ENCODE measurements around the gene SLC26A2. TPM values are rescaled to one million over a fixed set of nuclear protein-coding genes. Genes with fewer than 3 reads are reported as not detected.

SLC26A2 gene
- polyA plus RNA-seq, 1 donor from 2014 or later = 2.3 TPM

GRCh38 chr5:149930749-149931574 is 29.6 kb upstream of the SLC26A2 start:
- H3K36me3 Mint-ChIP-seq = peaks cover 6% of the 10 kb centered on the region
- H3K27ac Mint-ChIP-seq = no peak overlapping the region
- H3K4me1 Mint-ChIP-seq = peaks cover 0 to 2% (median 0%) of the 10 kb centered on the region in 3 donors
- no peak overlapping the region for H3K4me3 Mint-ChIP-seq
- H3K27me3 Mint-ChIP-seq = peaks cover 6% of the 10 kb centered on the region
- no peaks in the 10 kb centered on the region for H3K9me3 Mint-ChIP-seq

GRCh38 chr5:149931992-149932436 is 28.5 kb upstream of the SLC26A2 start:
- Mint-ChIP-seq H3K4me1 (peaks cover 0 to 2% (median 0%) of the 10 kb centered on the region in 3 donors), H3K27ac (no peak overlapping the region), H3K27me3 (peaks cover 6% of the 10 kb centered on the region)

GRCh38 chr5:149932445-149933350 is 27.9 kb upstream of the SLC26A2 start:
- Mint-ChIP-seq H3K9me3 (no peaks in the 10 kb centered on the region), H3K4me3 (no peak overlapping the region), H3K27me3 (peaks cover 6% of the 10 kb centered on the region), H3K4me1 (peaks cover 0 to 2% (median 0%) of the 10 kb centered on the region in 3 donors), H3K36me3 (peaks cover 6% of the 10 kb centered on the region), H3K27ac (no peak overlapping the region)

More at GRCh38 chr5:149931992-149932436, 28.5 kb upstream of the SLC26A2 start:
- peaks cover 6% of the 10 kb centered on the region for H3K36me3 Mint-ChIP-seq
- H3K9me3 Mint-ChIP-seq = no peaks in the 10 kb centered on the region
- H3K4me3 Mint-ChIP-seq = no peak overlapping the region

DNA sequence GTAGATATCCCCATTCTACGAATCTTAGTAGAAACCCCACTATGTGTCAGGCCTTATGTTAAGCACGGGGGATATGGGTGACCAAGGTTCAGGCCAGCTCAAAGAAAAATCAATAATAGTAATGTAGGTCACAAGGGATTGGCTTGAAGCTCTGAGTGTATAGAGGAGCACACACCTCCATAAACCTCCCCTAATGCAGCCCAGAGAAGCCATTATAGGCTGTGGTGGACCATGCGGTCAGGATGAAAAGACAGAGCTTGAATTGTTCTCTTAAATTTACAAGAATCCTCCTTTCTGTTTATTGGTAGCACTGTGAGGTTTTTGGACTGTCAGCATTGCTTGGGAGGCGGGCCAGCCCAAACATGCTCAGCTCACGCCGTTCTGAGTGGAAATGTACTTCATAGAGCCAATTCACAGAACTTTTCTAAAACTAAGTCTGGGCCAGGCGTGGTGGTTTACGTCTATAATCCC is 25.1 kb upstream of the SLC26A2 start:
- Mint-ChIP-seq H3K9me3 (no peaks in the 10 kb centered on the region), H3K4me3 (no peak overlapping the region), H3K27ac (no peak overlapping the region), H3K4me1 (peaks cover 0 to 2% (median 2%) of the 10 kb centered on the region in 3 donors), H3K27me3 (peaks cover 4% of the 10 kb centered on the region), H3K36me3 (peaks cover 6% of the 10 kb centered on the region)

- Mint-ChIP-seq H3K4me1 (peaks cover 0 to 2% (median 0%) of the 10 kb centered on the region in 3 donors), H3K9me3 (no peaks in the 10 kb centered on the region), H3K4me3 (no peak overlapping the region), H3K27me3 (peaks cover 4% of the 10 kb centered on the region), H3K27ac (no peak overlapping the region), H3K36me3 (peaks cover 6% of the 10 kb centered on the region)
These were observed 24.4 kb upstream of the SLC26A2 start for GRCh38 chr5:149936044-149936699.

DNA sequence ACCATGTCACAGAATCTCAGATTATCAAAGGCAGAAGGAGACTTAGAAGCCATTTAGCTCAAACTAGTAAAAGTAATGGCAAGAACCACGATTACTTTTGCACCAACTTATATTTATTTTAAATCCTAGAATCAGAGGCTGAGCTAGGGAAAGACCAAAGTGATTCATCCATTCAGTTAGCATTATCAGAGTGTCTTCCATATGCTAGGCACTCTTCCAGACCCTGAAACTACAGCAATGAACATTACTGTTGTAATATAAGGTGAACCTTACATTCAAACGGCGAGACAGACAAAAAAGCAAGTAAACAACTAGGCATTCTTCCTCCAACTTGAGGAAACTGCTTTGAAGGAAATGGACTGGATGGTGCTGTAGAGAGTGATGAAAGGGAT is 23.9 kb upstream of the SLC26A2 start:
- Mint-ChIP-seq H3K36me3 (peaks cover 4% of the 10 kb centered on the region), H3K4me3 (no peak overlapping the region), H3K4me1 (peaks cover 0 to 2% (median 0%) of the 10 kb centered on the region in 3 donors), H3K27me3 (peaks cover 4% of the 10 kb centered on the region), H3K9me3 (no peaks in the 10 kb centered on the region), H3K27ac (no peak overlapping the region)

DNA sequence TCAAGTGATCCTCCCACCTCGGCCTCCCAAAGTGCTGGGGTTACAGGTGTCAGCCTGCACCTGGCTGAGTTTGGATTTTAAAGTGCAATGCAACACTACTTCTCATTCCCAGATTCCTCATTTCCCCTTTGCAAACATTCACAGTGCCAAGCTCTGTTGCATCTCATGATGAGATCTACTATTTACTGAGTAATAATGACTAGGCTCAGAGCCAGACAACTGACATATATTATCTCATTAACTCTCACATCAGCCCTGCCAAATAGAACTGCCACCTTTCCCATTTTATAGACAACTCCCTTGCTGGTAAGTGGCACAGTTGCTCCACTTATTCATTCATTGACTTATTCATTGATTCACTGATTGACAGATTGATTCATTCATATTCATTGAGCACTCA is 22.9 kb upstream of the SLC26A2 start:
- Mint-ChIP-seq H3K4me3 (no peak overlapping the region), H3K36me3 (peaks cover 4% of the 10 kb centered on the region), H3K27ac (no peak overlapping the region), H3K27me3 (peaks cover 4% of the 10 kb centered on the region), H3K4me1 (peaks cover 0 to 2% (median 0%) of the 10 kb centered on the region in 3 donors), H3K9me3 (no peaks in the 10 kb centered on the region)

DNA sequence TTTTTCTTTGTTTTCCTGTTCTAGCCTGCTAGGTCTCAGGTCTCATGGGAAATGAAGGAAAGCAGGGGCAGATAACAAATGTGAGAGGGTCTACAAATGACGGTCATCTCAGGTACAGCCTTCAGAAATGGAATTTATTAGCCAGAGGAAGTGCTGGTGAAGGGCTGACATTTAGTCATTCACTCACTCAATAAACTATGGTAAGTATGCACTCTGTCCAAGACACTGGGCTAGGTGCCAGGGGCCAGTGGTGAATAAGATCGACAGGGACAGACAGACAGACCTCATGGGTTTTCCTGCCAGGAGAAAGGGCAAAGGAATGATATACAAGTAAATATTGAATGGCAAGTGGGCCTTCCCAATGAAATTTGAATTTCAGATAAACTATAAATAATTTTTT is 22.3 kb upstream of the SLC26A2 start:
- Mint-ChIP-seq H3K36me3 (peaks cover 4% of the 10 kb centered on the region), H3K4me3 (no peak overlapping the region), H3K9me3 (no peaks in the 10 kb centered on the region), H3K27me3 (peaks cover 3% of the 10 kb centered on the region), H3K27ac (no peak overlapping the region), H3K4me1 (peaks cover 0 to 2% (median 0%) of the 10 kb centered on the region in 3 donors)

DNA sequence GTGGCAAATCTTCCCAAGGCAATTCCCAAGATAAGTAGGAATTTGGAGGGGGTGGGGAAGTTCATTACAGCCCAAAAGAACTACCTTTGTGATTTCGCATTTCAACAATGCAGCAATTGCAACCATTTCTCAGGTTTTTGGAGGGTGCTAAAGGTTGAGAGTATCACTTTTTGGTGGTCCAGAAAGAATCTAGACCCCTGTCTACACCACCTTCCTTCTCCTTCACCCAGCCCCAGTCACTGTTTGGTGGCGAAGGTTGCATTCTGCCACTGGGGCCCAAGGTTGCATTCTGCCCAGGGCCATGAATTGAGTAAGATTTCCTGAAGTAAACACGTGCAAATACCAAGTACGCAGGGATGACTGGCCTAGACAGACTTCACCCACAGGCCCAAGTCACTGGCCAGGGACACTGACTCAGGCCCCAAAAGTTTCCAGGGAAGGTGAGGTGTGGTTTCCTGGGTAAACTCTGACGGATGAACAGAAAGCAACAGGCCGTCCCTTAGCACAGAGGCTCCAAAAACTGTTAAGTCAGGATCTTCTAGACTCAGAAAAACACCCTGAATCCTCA is 21.7 kb upstream of the SLC26A2 start:
- Mint-ChIP-seq H3K36me3 (peaks cover 4% of the 10 kb centered on the region), H3K4me3 (no peak overlapping the region), H3K27me3 (peaks cover 3% of the 10 kb centered on the region), H3K27ac (no peak overlapping the region), H3K9me3 (no peaks in the 10 kb centered on the region), H3K4me1 (peaks cover 0 to 2% (median 0%) of the 10 kb centered on the region in 3 donors)

DNA sequence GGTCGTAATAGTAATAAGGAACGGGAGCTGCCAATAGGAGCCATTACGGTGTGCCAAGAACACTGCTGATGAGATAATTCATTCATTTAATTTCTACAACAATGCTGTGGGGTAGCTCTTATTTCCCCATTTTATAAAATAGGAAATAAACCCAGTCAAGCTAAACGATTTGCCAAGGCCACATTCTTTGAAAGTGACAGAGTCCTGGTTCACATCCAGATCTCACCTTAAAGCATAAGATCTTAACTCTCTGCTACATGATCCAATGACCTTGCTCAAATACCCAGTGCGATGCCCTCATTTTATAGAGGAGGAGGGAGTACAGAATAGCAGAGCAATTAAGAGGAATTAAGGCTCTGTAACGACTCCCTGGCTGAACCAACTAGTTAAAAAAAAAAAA is 21.0 kb upstream of the SLC26A2 start:
- Mint-ChIP-seq H3K4me3 (no peak overlapping the region), H3K27me3 (no peaks in the 10 kb centered on the region), H3K27ac (no peak overlapping the region), H3K36me3 (peaks cover 3% of the 10 kb centered on the region), H3K9me3 (no peaks in the 10 kb centered on the region), H3K4me1 (peaks cover 0 to 2% (median 0%) of the 10 kb centered on the region in 3 donors)

DNA sequence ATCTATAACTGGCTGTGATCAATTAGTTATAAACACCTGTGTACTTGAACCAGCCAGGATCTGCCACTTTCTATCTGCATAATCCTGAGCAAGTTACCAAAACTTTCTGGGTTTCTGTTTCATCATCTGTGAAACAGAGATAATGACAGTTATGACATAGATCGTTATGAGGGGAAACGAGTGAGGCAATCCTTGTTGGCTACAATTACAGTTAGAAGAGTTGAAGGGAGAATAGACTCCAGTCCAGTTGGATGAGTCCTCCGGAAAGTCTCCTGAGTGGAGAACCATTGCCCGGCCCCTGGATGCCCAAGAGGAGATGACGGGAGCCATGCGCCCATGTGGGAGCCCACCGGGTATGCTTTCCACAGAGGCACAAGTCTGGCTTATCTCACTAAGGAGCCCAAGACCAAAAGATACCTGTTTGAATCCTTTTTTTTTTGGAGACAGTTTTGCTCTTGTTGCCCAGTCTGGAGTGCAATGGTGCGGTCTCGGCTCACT is 20.4 kb upstream of the SLC26A2 start:
- Mint-ChIP-seq H3K27ac (no peak overlapping the region), H3K9me3 (no peaks in the 10 kb centered on the region), H3K36me3 (peaks cover 2% of the 10 kb centered on the region), H3K4me1 (peaks cover 0 to 2% (median 0%) of the 10 kb centered on the region in 3 donors), H3K27me3 (no peaks in the 10 kb centered on the region), H3K4me3 (no peak overlapping the region)

- no peak overlapping the region for H3K27ac Mint-ChIP-seq
These were observed 19.5 kb upstream of the SLC26A2 start for GRCh38 chr5:149940941-149941644.

GRCh38 chr5:149941795-149942194 is 18.8 kb upstream of the SLC26A2 start:
- Mint-ChIP-seq H3K27ac (no peak overlapping the region), H3K4me3 (no peak overlapping the region), H3K36me3 (peaks cover 2% of the 10 kb centered on the region), H3K4me1 (peaks cover 0 to 2% (median 0%) of the 10 kb centered on the region in 3 donors), H3K9me3 (no peaks in the 10 kb centered on the region), H3K27me3 (no peaks in the 10 kb centered on the region)

More at GRCh38 chr5:149940941-149941644, 19.5 kb upstream of the SLC26A2 start:
- Mint-ChIP-seq H3K4me1 (peaks cover 0 to 2% (median 0%) of the 10 kb centered on the region in 3 donors), H3K4me3 (no peak overlapping the region), H3K36me3 (peaks cover 2% of the 10 kb centered on the region), H3K27me3 (no peaks in the 10 kb centered on the region), H3K9me3 (no peaks in the 10 kb centered on the region)

- peaks cover 2% of the 10 kb centered on the region for H3K36me3 Mint-ChIP-seq
- H3K27me3 Mint-ChIP-seq = no peaks in the 10 kb centered on the region
- H3K4me1 Mint-ChIP-seq = peaks cover 0 to 2% (median 0%) of the 10 kb centered on the region in 3 donors
- no peak overlapping the region for H3K27ac Mint-ChIP-seq
- no peak overlapping the region for H3K4me3 Mint-ChIP-seq
- H3K9me3 Mint-ChIP-seq = no peaks in the 10 kb centered on the region
These were observed 18.4 kb upstream of the SLC26A2 start for GRCh38 chr5:149942199-149942598.

Measured in IgD-negative memory B cell (primary cell).